ENCODE measurements around the gene AREL1. TPM values are rescaled to one million over a fixed set of nuclear protein-coding genes. Genes with fewer than 3 reads are reported as not detected.

The AREL1 gene
- polyA plus RNA-seq, 1 donor (not counting 4 experiments of a cell fraction or from before 2014, with no cell fraction given) = 31.2 TPM

GRCh38 chr14:74660167-74660566 lies 52.7 kb downstream of the AREL1 start:
- Histone ChIP-seq H3K36me3 (ENCODE audit: control insufficient read depth in 2 of 2, extremely low read depth in 1 of 2, insufficient read depth in 2 of 2, low read length in 2 of 2) (peaks cover 14 to 44% of the 10 kb centered on the region in 2 experiments), H3K27ac (ENCODE audit: control insufficient read depth, insufficient read depth, low read length) (no peak overlapping the region), H3K4me2 (ENCODE audit: control insufficient read depth, extremely low read depth, insufficient read depth, low read depth, low read length) (no peak overlapping the region), H3K27me3 (ENCODE audit: control insufficient read depth, extremely low read depth, insufficient read depth, low read length) (no peaks in the 10 kb centered on the region), H4K20me1 (ENCODE audit: control insufficient read depth, extremely low read depth, insufficient read depth, low read length) (no peaks in the 10 kb centered on the region), H3K4me1 (ENCODE audit: control insufficient read depth, extremely low read depth, insufficient read depth, low read length) (peaks cover 37% of the 10 kb centered on the region), H2AFZ (ENCODE audit: control insufficient read depth, low read length) (no peak overlapping the region), H3K9me1 (ENCODE audit: control insufficient read depth, extremely low read depth, insufficient read depth, low read length) (no peaks in the 10 kb centered on the region), H3K4me3 (ENCODE audit: control insufficient read depth in 2 of 3, extremely low read depth in 1 of 3, insufficient read depth in 2 of 3, low read depth in 1 of 3, low read length in 3 of 3) (no peak overlapping the region), H3K9me3 (ENCODE audit: control insufficient read depth, low read depth, low read length) (no peaks in the 10 kb centered on the region), H3K79me2 (ENCODE audit: control insufficient read depth, insufficient read depth, low read length) (no peaks in the 10 kb centered on the region), H3K9ac (ENCODE audit: control insufficient read depth, extremely low read depth, insufficient read depth, low read length) (no peak overlapping the region)
- FAIRE-seq (no peak), DNase-seq (ENCODE audit: low read depth, low spot score) (no peak)
- dilution Hi-C loops (cut with MboI; ENCODE audit: extremely low pct_ligation_motif_present, low sequenced_read_pairs) = no loop called here
- TF ChIP-seq EZH2 (IDR thresholded peaks at IDR 0.05; ENCODE audit: low read length) = no peak
- TF ChIP-seq CTCF (optimal IDR thresholded peaks at IDR 0.05 in 1 of 3, IDR thresholded peaks at IDR 0.05 in 1 of 3, conservative IDR thresholded peaks at IDR 0.05 in 1 of 3; ENCODE audit: extremely low read depth in 1 of 3, insufficient read depth in 2 of 3, low read length in 3 of 3) = no peak

- H3K27me3 ChIP-seq (ENCODE audit: control insufficient read depth, extremely low read depth, insufficient read depth, low read length) = no peaks in the 10 kb centered on the region
- no peak for FAIRE-seq
- H3K4me1 ChIP-seq (ENCODE audit: control insufficient read depth, extremely low read depth, insufficient read depth, low read length) = peaks cover 37% of the 10 kb centered on the region
- no peak overlapping the region for H3K27ac ChIP-seq (ENCODE audit: control insufficient read depth, insufficient read depth, low read length)
- no peak overlapping the region for H3K4me2 ChIP-seq (ENCODE audit: control insufficient read depth, extremely low read depth, insufficient read depth, low read depth, low read length)
- no peaks in the 10 kb centered on the region for H4K20me1 ChIP-seq (ENCODE audit: control insufficient read depth, extremely low read depth, insufficient read depth, low read length)
- no peaks in the 10 kb centered on the region for H3K9me1 ChIP-seq (ENCODE audit: control insufficient read depth, extremely low read depth, insufficient read depth, low read length)
- no peak overlapping the region for H3K4me3 ChIP-seq (ENCODE audit: control insufficient read depth in 2 of 3, extremely low read depth in 1 of 3, insufficient read depth in 2 of 3, low read depth in 1 of 3, low read length in 3 of 3)
- no peak overlapping the region for H3K9ac ChIP-seq (ENCODE audit: control insufficient read depth, extremely low read depth, insufficient read depth, low read length)
- no peaks in the 10 kb centered on the region for H3K79me2 ChIP-seq (ENCODE audit: control insufficient read depth, insufficient read depth, low read length)
- peaks cover 13 to 35% of the 10 kb centered on the region in 2 experiments for H3K36me3 ChIP-seq (ENCODE audit: control insufficient read depth in 2 of 2, extremely low read depth in 1 of 2, insufficient read depth in 2 of 2, low read length in 2 of 2)
- no peak for TF ChIP-seq CTCF (optimal IDR thresholded peaks at IDR 0.05 in 1 of 3, IDR thresholded peaks at IDR 0.05 in 1 of 3, conservative IDR thresholded peaks at IDR 0.05 in 1 of 3; ENCODE audit: extremely low read depth in 1 of 3, insufficient read depth in 2 of 3, low read length in 3 of 3)
- TF ChIP-seq EZH2 (IDR thresholded peaks at IDR 0.05; ENCODE audit: low read length) = no peak
- no peak for DNase-seq (ENCODE audit: low read depth, low spot score)
- no peak overlapping the region for H2AFZ ChIP-seq (ENCODE audit: control insufficient read depth, low read length)
- H3K9me3 ChIP-seq (ENCODE audit: control insufficient read depth, low read depth, low read length) = no peaks in the 10 kb centered on the region
- dilution Hi-C loops (cut with MboI; ENCODE audit: extremely low pct_ligation_motif_present, low sequenced_read_pairs) = no loop called here
These were observed 54.2 kb downstream of the AREL1 start for GRCh38 chr14:74658535-74659131.

All from keratinocyte (primary cell).